Measurements from ENCODE around the gene FAM25G.

The FAM25G gene

GRCh38 chr10:47454780-47455058 lies 36.8 kb downstream of the FAM25G start:
- TF ChIP-seq CTCF (IDR thresholded peaks at IDR 0.05; ENCODE audit: extremely low read depth, missing control alignments): no peak
- DNase-seq (ENCODE audit: low spot score): no peak

GRCh38 chr10:47454008-47454779 lies 37.3 kb downstream of the FAM25G start:
- no peak for DNase-seq (ENCODE audit: low spot score)
- no peak for TF ChIP-seq CTCF (IDR thresholded peaks at IDR 0.05; ENCODE audit: extremely low read depth, missing control alignments)

GRCh38 chr10:47453141-47454007 lies 38.1 kb downstream of the FAM25G start:
- DNase-seq (ENCODE audit: low spot score): no peak
- TF ChIP-seq CTCF (IDR thresholded peaks at IDR 0.05; ENCODE audit: extremely low read depth, missing control alignments): no peak

- TF ChIP-seq CTCF (IDR thresholded peaks at IDR 0.05; ENCODE audit: extremely low read depth, missing control alignments): no peak
- no peak for DNase-seq (ENCODE audit: low spot score)
These were observed 38.9 kb downstream of the FAM25G start for GRCh38 chr10:47452495-47453140.

GRCh38 chr10:47451998-47452494 lies 39.5 kb downstream of the FAM25G start:
- no peak for DNase-seq (ENCODE audit: low spot score)
- no peak for TF ChIP-seq CTCF (IDR thresholded peaks at IDR 0.05; ENCODE audit: extremely low read depth, missing control alignments)

- DNase-seq (ENCODE audit: low spot score): no peak
- no peak for TF ChIP-seq CTCF (IDR thresholded peaks at IDR 0.05; ENCODE audit: extremely low read depth, missing control alignments)
These were observed 40.1 kb downstream of the FAM25G start for GRCh38 chr10:47451273-47451997.
